SIG-M5 treated with dmso at 0.1 percent for 504 hours (cell line): ENCODE data around the gene SLC16A10.
"Not testable (repeated sequence)": the region's sequence is repeated elsewhere in the genome, so short reads cannot be mapped to it uniquely, and the experiment has no call there.

Experiments used
- DNase-seq: peaks from one replicate; lab custom pipeline; 2025; ENCODE audit not compliant: unreplicated experiment; lab: John Stamatoyannopoulos, UW

The SLC16A10 gene

DNA sequence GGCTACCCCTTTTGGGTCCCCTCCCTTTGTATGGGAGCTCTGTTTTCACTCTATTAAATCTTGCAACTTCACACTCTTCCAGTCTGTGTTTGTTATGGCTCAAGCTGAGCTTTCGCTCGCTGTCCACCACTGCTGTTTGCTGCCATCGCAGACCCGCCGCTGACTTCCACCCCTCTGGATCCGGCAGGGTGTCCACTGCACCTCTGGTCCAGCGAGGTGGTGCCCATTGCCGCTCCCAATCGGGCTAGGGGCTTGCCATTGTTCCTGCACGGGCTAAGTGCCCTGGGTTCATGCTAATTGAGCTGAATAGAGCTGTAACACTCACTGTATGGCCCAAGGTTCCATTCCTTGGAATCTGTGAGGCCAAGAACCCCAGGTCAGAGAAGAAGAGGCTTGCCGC is 43.7 kb downstream of the SLC16A10 start:
- DNase-seq, result not testable (repeated sequence)

GRCh38 chr6:111132669-111133068 is 45.4 kb downstream of the SLC16A10 start:
- not testable (repeated sequence) for DNase-seq

GRCh38 chr6:111134236-111134869 is 47.0 kb downstream of the SLC16A10 start:
- DNase-seq, result not testable (repeated sequence)

- DNase-seq, result not testable (repeated sequence)
Measured at GRCh38 chr6:111137489-111138093, 50.3 kb downstream of the SLC16A10 start.

DNA sequence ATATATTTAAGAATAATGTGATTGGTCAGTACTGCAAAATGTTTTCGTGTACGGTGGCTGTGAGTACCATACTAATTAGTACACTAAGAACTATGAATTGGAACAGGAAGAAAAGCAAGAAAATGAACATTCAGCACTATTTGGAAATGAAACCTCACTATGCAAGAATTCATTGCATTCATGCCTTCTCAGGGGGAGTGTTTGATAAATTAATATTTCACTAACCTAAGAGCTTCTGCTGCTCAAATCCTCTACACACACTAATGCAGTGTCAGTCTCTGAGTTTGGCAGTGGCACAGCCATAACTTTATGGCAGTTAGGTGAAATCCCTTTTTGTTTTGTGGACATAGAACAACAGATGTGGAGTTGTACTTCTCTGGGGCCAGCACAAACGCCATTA is 60.1 kb downstream of the SLC16A10 start:
- no peak for DNase-seq

- no peak for DNase-seq
Measured at GRCh38 chr6:111148110-111148509, 60.8 kb downstream of the SLC16A10 start.

DNA sequence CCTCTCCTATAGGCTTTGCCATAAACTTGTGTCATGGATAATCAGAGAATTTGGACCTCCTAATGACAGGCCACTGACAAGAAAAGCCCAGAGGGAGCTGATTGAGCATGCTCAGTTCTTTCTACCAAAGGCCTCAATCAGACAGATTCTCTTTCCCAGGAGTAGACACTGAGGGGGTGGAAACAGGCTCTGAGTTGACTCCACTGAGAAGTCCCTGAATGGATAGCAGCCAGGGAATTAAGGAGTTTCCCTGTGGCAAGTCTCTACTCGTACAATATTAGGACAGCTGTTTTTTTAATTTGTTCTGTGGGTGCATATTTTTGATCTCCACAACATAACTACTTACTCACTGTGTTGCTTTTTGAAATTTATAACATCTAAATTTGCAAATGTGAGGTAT is 63.3 kb downstream of the SLC16A10 start:
- DNase-seq, result no peak

DNA sequence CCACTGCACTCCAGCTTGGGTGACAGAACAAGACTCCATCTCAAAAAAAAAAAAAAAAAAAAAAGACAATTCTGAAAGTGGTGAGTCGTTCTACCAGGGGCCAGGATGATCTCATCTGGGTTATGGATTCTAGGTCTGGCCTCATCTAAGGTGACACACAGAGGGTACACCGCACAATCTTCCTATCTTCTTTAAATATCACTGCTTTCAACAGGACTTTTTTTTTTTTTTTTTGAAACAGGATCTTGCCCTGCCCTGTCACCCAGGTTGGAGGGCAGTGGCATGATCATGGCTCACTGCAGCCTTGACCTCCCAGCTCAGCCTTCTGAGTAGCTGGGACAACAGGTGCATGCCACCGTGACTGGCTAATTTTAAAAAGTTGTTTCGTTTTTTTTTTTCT is 67.7 kb downstream of the SLC16A10 start:
- no peak for DNase-seq

DNA sequence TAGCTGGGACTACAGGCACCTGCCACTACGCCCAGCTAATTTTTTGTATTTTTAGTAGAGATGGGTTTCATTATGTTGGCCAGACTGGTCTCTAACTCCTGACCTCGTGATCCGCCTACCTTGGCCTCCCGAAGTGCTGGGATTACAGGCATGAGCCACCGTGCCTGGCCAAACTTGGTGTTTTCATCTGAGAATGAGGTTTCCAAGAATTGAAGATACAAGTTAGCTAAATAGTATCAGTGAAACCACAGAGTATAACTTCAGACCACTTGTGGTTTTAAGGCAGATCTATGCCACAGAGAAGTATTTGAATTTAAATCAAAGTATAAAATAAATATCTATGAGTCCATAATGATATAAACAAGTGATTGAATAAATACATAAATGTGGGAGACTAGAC is 70.1 kb downstream of the SLC16A10 start:
- DNase-seq, result no peak

GRCh38 chr6:111159633-111160032 is 72.3 kb downstream of the SLC16A10 start:
- DNase-seq, result no peak

DNA sequence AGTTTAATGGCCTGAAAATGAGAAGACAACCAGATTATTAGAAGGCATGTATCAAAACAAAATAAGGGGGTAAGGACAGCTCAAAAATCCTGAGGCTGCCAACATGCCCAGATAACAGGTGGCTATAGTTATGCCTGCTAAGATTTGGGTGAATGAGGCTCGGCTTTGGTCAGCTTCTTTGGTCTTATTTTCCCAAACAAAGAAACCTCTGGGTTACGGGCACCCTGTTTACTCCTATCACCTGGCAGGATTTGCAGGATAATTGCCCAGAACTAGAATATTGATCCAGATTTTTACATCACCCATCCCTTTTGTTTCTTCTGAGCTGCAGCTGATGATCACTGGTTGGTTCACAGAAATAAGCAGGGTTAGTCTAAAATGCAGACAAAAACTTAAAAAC is 74.3 kb downstream of the SLC16A10 start:
- DNase-seq, result no peak

- no peak for DNase-seq
Measured at GRCh38 chr6:111162504-111162903, 75.2 kb downstream of the SLC16A10 start.

DNA sequence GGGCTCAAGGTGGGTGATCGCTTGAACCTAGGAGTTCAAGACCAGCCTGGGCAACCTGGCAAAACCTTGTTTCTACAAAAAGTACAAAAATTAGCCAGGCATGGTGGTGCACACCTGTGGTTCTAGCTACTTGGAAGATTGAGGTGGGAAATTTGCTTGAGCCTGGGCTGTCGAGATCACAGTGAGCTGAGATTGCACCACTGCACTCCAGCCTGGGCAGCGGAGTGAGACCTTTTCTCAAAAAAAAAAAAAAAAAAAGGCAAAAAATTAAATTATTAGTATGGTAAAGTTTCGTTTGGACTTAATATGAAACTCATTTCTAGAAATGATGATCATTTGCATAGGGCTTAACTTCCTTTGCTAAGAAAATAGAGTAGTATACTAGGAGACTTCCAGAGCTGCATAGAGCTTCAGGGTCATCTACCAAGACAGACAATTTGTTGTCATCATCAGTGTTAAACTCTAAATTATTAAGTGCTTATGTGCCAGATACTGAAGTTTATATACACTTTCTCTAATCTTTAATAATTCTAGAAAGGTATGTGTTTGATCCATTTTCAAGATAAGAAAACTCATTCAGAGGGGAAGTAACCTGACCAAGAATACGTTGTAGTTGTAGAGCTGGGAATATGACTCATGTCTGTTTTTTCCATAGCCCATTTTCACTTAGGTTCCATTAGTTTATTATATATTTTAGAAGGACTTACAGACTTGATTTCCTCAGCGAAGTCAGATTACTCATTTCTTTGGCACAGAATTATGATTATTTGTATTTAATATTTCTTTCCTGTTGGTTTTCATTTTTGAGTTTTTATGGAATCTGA is 84.5 kb downstream of the SLC16A10 start:
- DNase-seq, result no peak

GRCh38 chr6:111172563-111172962 is 85.3 kb downstream of the SLC16A10 start:
- DNase-seq, result no peak

DNA sequence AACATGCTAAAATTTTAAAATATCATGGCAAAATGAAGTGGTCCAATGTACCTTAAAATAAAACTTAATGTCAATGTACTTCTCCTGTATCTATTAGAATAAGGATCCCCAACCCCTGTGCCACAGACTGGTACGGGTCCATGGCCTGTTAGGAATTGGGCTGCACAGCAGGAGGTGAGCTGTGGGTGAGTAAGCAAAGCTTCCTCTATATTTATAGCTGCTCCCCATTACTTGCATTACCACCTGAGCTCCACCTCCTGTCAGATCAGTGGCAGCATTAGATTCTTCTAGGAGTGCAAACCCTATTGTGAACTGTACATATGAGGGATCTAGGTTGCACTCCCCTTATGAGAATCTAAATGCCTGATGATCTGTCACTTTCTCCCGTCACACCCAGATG is 86.0 kb downstream of the SLC16A10 start:
- no peak for DNase-seq

- DNase-seq, result no peak
Measured at GRCh38 chr6:111173946-111174345, 86.6 kb downstream of the SLC16A10 start.

DNA sequence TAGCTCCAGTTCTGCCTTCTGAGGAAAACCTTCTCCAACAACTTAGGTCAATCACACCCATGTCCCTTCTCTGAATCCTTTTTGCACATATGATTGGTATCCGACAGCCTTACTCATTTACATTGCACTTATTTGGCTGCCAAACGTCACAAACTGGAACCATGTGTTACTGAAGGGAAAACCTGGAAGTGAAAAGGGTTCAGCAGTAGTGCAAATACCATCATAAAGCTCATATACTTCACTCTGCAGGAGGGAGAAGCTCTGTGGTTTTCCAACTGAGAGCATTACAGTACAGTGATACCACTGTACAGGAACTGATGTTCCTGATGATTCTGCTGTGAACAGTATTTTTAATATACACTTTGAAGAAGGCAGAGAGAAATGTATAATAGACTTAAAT is 87.8 kb downstream of the SLC16A10 start:
- DNase-seq, result no peak

DNA sequence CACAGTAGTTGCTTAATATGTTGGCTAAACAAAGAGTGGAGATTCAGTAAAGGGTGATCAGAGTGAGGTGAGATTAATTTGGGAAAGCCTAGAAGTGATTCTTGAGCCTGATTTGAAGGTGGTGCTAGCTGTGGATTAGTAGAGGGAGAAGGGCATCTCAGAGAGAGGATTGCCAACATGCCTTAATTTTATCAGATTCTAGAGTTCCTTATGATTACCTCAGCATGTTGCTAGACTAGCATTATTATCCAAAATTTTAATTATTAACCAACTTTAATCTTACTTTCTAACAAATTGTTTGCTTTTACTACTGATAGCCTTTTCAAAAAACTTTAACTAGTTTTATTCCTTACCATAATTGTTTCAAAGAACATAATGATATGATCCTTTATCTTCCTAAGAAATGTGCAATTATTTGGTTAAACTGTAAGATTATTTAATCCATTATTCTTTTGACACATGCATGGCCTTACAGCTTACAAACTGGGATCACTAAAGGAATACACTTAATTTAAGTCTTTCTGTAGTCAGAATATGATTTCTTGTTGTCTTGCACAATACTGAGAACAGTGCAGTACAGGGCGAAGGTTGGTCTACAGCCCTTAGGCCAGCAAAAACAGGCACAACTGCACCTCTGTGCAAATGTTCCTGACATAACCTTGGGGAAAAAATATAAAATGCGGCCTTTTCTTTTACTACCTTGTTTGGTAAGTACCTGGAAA is 88.9 kb downstream of the SLC16A10 start:
- no peak for DNase-seq

GRCh38 chr6:111176760-111177099 is 89.4 kb downstream of the SLC16A10 start:
- DNase-seq, result no peak

- no peak for DNase-seq
Measured at GRCh38 chr6:111177131-111177530, 89.8 kb downstream of the SLC16A10 start.

- no peak for DNase-seq
Measured at GRCh38 chr6:111183702-111184517, 96.6 kb downstream of the SLC16A10 start.
